ENCODE measurements around the gene SPTY2D1.

The SPTY2D1 gene

DNA sequence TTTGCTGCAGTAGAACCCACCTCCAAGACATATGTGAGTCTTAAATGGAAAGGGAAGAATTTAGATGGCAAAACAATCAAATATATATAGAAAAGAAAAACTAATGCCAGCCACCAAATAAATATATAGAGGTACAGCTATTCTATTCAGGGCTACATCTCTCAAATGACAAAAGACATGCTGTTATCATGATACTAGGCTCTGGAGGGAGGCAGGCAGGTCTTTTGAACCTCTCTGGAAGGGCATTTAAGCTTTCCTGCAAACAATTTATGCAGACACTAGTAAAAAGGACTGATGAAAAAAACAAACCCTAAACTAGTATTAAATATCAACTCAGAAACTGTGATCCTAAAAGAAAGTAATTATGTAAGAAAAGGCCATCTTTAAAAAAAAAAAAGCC, 70.0 kb downstream of the SPTY2D1 start:
- no peak for DNase-seq (ENCODE audit: low read depth in 2 of 2)

DNA sequence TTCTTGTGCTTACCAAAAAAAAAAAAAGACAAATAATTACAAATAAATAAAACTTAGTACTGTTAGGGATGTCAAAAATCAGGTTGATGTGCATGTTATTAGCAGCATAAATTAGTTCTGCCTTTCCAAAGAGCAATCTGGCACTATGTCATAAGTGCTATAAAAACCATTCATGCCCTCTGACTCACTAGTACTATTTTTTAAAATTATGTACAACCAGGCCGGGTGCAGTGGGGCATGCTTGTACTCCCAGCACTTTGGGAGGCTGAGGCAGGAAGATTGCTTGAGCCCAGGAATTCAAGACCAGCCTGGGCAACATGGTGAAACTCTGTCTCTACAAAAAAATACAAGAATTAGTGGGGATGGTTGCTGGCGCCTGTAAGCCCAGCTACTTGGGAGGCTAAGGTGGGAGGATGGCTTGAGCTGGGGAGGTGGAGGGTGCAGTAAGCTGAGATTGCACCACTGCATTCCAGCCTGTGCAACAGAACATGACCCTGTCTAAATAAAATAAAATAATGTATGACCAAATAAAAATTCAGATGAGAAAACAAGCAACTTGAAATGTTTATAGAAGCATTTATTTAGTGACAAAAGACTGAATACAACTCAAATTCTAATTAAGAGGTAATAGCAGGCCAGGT, 70.9 kb downstream of the SPTY2D1 start:
- DNase-seq (ENCODE audit: low read depth in 2 of 2), result no peak

Measured in stimulated activated CD4-positive, alpha-beta T cell treated with anti-CD3 and anti-CD28 coated beads, Interleukin-15, amount 100 ng/mL, for 48 hours (primary cell).